ENCODE data around the gene R3HDM2.

GRCh38 chr12:57234571-57235016 is 196.2 kb downstream of the R3HDM2 start:
- TF ChIP-seq CTCF (IDR thresholded peaks at IDR 0.05) (no peak), POLR2A (IDR thresholded peaks at IDR 0.05) (no peak)

Data from adrenal gland (tissue), 5 donors.